Measurements from ENCODE around the gene MAP2K3.

MAP2K3 gene

GRCh38 chr17:21275047-21275578 is 9.4 kb upstream of the MAP2K3 start:
- peak overlapping the region; percentile 64 to 81 for H3K4me3 ChIP-seq (ENCODE audit: low read length in 2 of 2)
- peak overlapping the region; percentile 48 to 64 for H3K9ac ChIP-seq (ENCODE audit: low read length in 2 of 2)
- peaks cover 23% of the 10 kb centered on the region for H3K4me1 ChIP-seq (ENCODE audit: control insufficient read depth, insufficient read depth, low read length)
- no peaks in the 10 kb centered on the region for H3K27me3 ChIP-seq (ENCODE audit: control insufficient read depth in 1 of 2, insufficient read depth in 2 of 2, low read length in 2 of 2)
- H3K36me3 ChIP-seq (ENCODE audit: control insufficient read depth in 2 of 2, insufficient read depth in 2 of 2, low read length in 2 of 2) = no peaks in the 10 kb centered on the region
- peak overlapping the region; percentile 53 for H3K27ac ChIP-seq (ENCODE audit: low read length)
- H3K9me3 ChIP-seq (ENCODE audit: control insufficient read depth in 2 of 2, low read length in 2 of 2) = no peaks in the 10 kb centered on the region

DNA sequence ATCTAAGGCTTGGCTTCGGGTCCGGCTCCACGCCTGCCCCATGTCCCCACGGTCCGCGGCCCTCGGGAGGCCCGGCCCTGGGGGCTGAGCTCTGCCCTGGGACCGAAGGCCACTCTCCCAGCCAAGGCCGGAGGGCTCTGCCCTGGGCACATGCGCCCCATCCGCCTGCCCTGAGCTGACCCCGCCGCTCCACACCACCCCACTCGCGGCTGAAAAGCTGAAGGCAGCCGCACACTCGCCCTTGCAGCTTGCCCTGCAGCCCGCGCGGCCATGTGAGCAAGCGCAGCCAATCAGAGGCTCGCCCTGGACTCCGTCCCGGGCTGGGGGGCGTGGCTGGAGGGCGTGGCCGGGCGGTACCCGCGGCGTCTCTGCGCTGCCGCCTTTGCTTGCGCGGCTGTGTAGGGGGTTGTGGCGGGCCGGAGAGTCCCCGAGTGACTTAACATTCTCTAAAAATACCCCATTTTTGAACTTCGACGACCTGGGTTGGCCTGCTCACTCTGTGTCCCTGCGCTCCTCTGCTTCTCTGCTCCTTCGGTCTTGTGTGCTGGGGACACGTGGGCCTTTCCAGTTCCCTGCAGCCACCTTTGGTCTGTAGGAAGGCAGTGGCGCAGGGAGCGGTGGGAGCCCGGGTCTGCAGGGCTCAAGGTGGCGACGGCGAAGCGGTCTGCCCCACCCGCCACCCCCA is 8.8 kb upstream of the MAP2K3 start:
- H3K4me1 ChIP-seq (ENCODE audit: control insufficient read depth, insufficient read depth, low read length) = peaks cover 26% of the 10 kb centered on the region

GRCh38 chr17:21276264-21276588 is 8.3 kb upstream of the MAP2K3 start:
- peak overlapping the region; percentile 64 to 81 for H3K4me3 ChIP-seq (ENCODE audit: low read length in 2 of 2)
- no peaks in the 10 kb centered on the region for H3K36me3 ChIP-seq (ENCODE audit: control insufficient read depth in 2 of 2, insufficient read depth in 2 of 2, low read length in 2 of 2)
- H3K4me1 ChIP-seq (ENCODE audit: control insufficient read depth, insufficient read depth, low read length) = peaks cover 26% of the 10 kb centered on the region
- H3K9me3 ChIP-seq (ENCODE audit: control insufficient read depth in 2 of 2, low read length in 2 of 2) = no peaks in the 10 kb centered on the region
- H3K27ac ChIP-seq (ENCODE audit: low read length) = no peak overlapping the region
- H3K27me3 ChIP-seq (ENCODE audit: control insufficient read depth in 1 of 2, insufficient read depth in 2 of 2, low read length in 2 of 2) = no peaks in the 10 kb centered on the region
- peak overlapping the region in 1 of 2 donors; percentile 41 for H3K9ac ChIP-seq (ENCODE audit: low read length in 2 of 2)

More for the DNA sequence above, 8.8 kb upstream of the MAP2K3 start:
- Histone ChIP-seq H3K27ac (ENCODE audit: low read length) (peak overlapping the region; percentile 53), H3K36me3 (ENCODE audit: control insufficient read depth in 2 of 2, insufficient read depth in 2 of 2, low read length in 2 of 2) (no peaks in the 10 kb centered on the region), H3K9ac (ENCODE audit: low read length in 2 of 2) (peak overlapping the region; percentile 48 to 64), H3K9me3 (ENCODE audit: control insufficient read depth in 2 of 2, low read length in 2 of 2) (no peaks in the 10 kb centered on the region), H3K4me3 (ENCODE audit: low read length in 2 of 2) (peak overlapping the region; percentile 64 to 81), H3K27me3 (ENCODE audit: control insufficient read depth in 1 of 2, insufficient read depth in 2 of 2, low read length in 2 of 2) (no peaks in the 10 kb centered on the region)

DNA sequence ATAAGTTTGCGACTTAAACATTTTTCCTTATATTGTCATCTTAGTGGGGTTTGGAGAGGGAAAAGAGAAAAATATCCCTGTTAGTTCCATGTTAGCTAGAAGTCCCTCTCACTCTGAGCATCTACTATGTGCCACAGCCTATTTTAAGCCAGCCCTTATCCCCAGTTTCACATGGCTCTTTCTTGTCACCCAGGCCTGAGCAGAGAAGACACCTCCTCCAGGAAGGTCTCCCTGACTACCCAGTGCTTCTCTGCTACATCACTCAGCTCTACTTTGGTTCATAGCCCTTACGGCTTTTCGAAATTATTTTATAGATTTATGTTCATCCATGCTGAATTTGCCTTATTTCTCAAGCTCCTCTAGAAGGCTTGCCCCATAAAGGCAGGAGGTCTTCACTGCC is 7.2 kb upstream of the MAP2K3 start:
- Histone ChIP-seq H3K4me1 (ENCODE audit: control insufficient read depth, insufficient read depth, low read length) (peaks cover 32% of the 10 kb centered on the region), H3K27me3 (ENCODE audit: control insufficient read depth in 1 of 2, insufficient read depth in 2 of 2, low read length in 2 of 2) (no peaks in the 10 kb centered on the region)

GRCh38 chr17:21278450-21279197 is 5.9 kb upstream of the MAP2K3 start:
- Histone ChIP-seq H3K4me3 (ENCODE audit: low read length in 2 of 2) (no peak overlapping the region), H3K36me3 (ENCODE audit: control insufficient read depth in 2 of 2, insufficient read depth in 2 of 2, low read length in 2 of 2) (no peaks in the 10 kb centered on the region), H3K9me3 (ENCODE audit: control insufficient read depth in 2 of 2, low read length in 2 of 2) (no peaks in the 10 kb centered on the region), H3K27me3 (ENCODE audit: control insufficient read depth in 1 of 2, insufficient read depth in 2 of 2, low read length in 2 of 2) (no peaks in the 10 kb centered on the region), H3K27ac (ENCODE audit: low read length) (no peak overlapping the region), H3K4me1 (ENCODE audit: control insufficient read depth, insufficient read depth, low read length) (peaks cover 44% of the 10 kb centered on the region), H3K9ac (ENCODE audit: low read length in 2 of 2) (no peak overlapping the region)

More for the DNA sequence above, 7.2 kb upstream of the MAP2K3 start:
- Histone ChIP-seq H3K9ac (ENCODE audit: low read length in 2 of 2) (no peak overlapping the region), H3K9me3 (ENCODE audit: control insufficient read depth in 2 of 2, low read length in 2 of 2) (no peaks in the 10 kb centered on the region), H3K4me3 (ENCODE audit: low read length in 2 of 2) (no peak overlapping the region), H3K36me3 (ENCODE audit: control insufficient read depth in 2 of 2, insufficient read depth in 2 of 2, low read length in 2 of 2) (no peaks in the 10 kb centered on the region), H3K27ac (ENCODE audit: low read length) (no peak overlapping the region)

GRCh38 chr17:21279198-21279535 is 5.3 kb upstream of the MAP2K3 start:
- no peaks in the 10 kb centered on the region for H3K27me3 ChIP-seq (ENCODE audit: control insufficient read depth in 1 of 2, insufficient read depth in 2 of 2, low read length in 2 of 2)
- no peak overlapping the region for H3K27ac ChIP-seq (ENCODE audit: low read length)
- no peaks in the 10 kb centered on the region for H3K36me3 ChIP-seq (ENCODE audit: control insufficient read depth in 2 of 2, insufficient read depth in 2 of 2, low read length in 2 of 2)
- no peaks in the 10 kb centered on the region for H3K9me3 ChIP-seq (ENCODE audit: control insufficient read depth in 2 of 2, low read length in 2 of 2)
- H3K9ac ChIP-seq (ENCODE audit: low read length in 2 of 2) = no peak overlapping the region
- peaks cover 50% of the 10 kb centered on the region for H3K4me1 ChIP-seq (ENCODE audit: control insufficient read depth, insufficient read depth, low read length)
- no peak overlapping the region for H3K4me3 ChIP-seq (ENCODE audit: low read length in 2 of 2)

GRCh38 chr17:21279582-21279981 is 4.9 kb upstream of the MAP2K3 start:
- no peaks in the 10 kb centered on the region for H3K36me3 ChIP-seq (ENCODE audit: control insufficient read depth in 2 of 2, insufficient read depth in 2 of 2, low read length in 2 of 2)
- H3K9me3 ChIP-seq (ENCODE audit: control insufficient read depth in 2 of 2, low read length in 2 of 2) = no peaks in the 10 kb centered on the region
- no peaks in the 10 kb centered on the region for H3K27me3 ChIP-seq (ENCODE audit: control insufficient read depth in 1 of 2, insufficient read depth in 2 of 2, low read length in 2 of 2)
- H3K4me3 ChIP-seq (ENCODE audit: low read length in 2 of 2) = no peak overlapping the region
- H3K9ac ChIP-seq (ENCODE audit: low read length in 2 of 2) = peak overlapping the region in 1 of 2 donors; percentile 51
- peaks cover 50% of the 10 kb centered on the region for H3K4me1 ChIP-seq (ENCODE audit: control insufficient read depth, insufficient read depth, low read length)
- no peak overlapping the region for H3K27ac ChIP-seq (ENCODE audit: low read length)

DNA sequence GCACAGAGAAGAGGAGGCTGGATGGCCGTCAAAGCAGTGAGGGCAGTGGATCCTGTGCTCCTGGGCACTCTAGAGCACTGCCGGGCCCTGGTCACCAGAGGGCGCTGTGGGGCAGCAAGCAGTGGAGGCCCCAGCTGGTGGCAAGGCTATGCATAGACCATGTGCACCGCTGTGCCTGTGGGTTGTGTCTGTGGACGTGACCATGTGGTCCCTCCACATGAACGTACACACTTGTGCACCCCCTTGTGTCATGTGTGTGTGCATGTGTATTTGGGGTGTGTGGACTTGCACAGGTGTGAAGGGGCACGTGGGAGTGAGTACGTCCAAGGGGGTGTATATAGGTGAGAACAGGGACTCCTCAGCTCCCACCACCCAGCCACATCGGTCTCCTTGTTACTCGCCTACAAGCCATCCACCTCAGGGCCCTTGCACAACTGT is 4.4 kb upstream of the MAP2K3 start:
- Histone ChIP-seq H3K9ac (ENCODE audit: low read length in 2 of 2) (peak overlapping the region in 1 of 2 donors; percentile 51), H3K4me3 (ENCODE audit: low read length in 2 of 2) (no peak overlapping the region), H3K27ac (ENCODE audit: low read length) (no peak overlapping the region), H3K27me3 (ENCODE audit: control insufficient read depth in 1 of 2, insufficient read depth in 2 of 2, low read length in 2 of 2) (no peaks in the 10 kb centered on the region), H3K9me3 (ENCODE audit: control insufficient read depth in 2 of 2, low read length in 2 of 2) (no peaks in the 10 kb centered on the region), H3K36me3 (ENCODE audit: control insufficient read depth in 2 of 2, insufficient read depth in 2 of 2, low read length in 2 of 2) (no peaks in the 10 kb centered on the region), H3K4me1 (ENCODE audit: control insufficient read depth, insufficient read depth, low read length) (peaks cover 47% of the 10 kb centered on the region)

GRCh38 chr17:21282231-21282630 is 2.3 kb upstream of the MAP2K3 start:
- no peak overlapping the region for H3K4me3 ChIP-seq (ENCODE audit: low read length in 2 of 2)
- H3K27ac ChIP-seq (ENCODE audit: low read length) = peak overlapping the region; percentile 93
- peaks cover 55% of the 10 kb centered on the region for H3K4me1 ChIP-seq (ENCODE audit: control insufficient read depth, insufficient read depth, low read length)
- no peaks in the 10 kb centered on the region for H3K27me3 ChIP-seq (ENCODE audit: control insufficient read depth in 1 of 2, insufficient read depth in 2 of 2, low read length in 2 of 2)
- H3K36me3 ChIP-seq (ENCODE audit: control insufficient read depth in 2 of 2, insufficient read depth in 2 of 2, low read length in 2 of 2) = no peaks in the 10 kb centered on the region
- H3K9me3 ChIP-seq (ENCODE audit: control insufficient read depth in 2 of 2, low read length in 2 of 2) = no peaks in the 10 kb centered on the region
- H3K9ac ChIP-seq (ENCODE audit: low read length in 2 of 2) = peak overlapping the region in 1 of 2 donors; percentile 5

DNA sequence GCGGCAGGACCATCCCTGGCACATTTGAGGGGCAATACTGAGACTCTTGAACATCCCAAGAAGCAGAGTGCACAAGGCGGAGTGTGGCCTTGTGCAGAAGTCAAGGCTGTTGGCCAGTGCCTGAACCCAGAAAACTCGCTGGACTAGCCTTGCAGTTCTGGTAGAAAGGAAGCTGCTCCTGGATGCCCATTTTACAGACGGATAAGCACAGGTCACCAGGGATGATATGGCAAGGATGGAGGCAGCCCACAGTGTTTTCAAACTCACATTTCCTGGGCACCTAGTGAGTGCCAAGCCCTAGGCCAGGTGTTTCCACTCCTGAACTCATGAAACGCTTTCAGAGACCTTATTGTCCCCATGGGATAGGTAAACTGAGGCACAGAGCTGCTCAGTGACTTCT is 1.7 kb upstream of the MAP2K3 start:
- Histone ChIP-seq H3K9me3 (ENCODE audit: control insufficient read depth in 2 of 2, low read length in 2 of 2) (no peaks in the 10 kb centered on the region), H3K36me3 (ENCODE audit: control insufficient read depth in 2 of 2, insufficient read depth in 2 of 2, low read length in 2 of 2) (no peaks in the 10 kb centered on the region), H3K9ac (ENCODE audit: low read length in 2 of 2) (no peak overlapping the region), H3K27me3 (ENCODE audit: control insufficient read depth in 1 of 2, insufficient read depth in 2 of 2, low read length in 2 of 2) (no peaks in the 10 kb centered on the region), H3K27ac (ENCODE audit: low read length) (peak overlapping the region; percentile 93), H3K4me1 (ENCODE audit: control insufficient read depth, insufficient read depth, low read length) (peaks cover 60% of the 10 kb centered on the region), H3K4me3 (ENCODE audit: low read length in 2 of 2) (peak overlapping the region in 1 of 2 donors; percentile 8)
